MCF 10A (cell line): ENCODE measurements around the gene LIMA1. TPM values are rescaled to one million over a fixed set of nuclear protein-coding genes. Genes with fewer than 3 reads are reported as not detected.

ENCODE experiments used
- BruUV-seq: library from RNA; stranded (reverse); fragments of 400-500 nt; replicated peaks from 2 replicates; lab custom pipeline; 2021; lab: Mats Ljungman, UMichigan
- CTCF ChIA-PET: fragments of 300-600 bp; sonication (Branson Sonifier 250); formaldehyde crosslinking; extraction: SDS; loops from one replicate; lab custom pipeline; 2021; ENCODE audit warnings: antibody characterized with exemption, inconsistent platforms; lab: Yijun Ruan, JAX
- POLR2A ChIA-PET: fragments of 300-600, 350-650 bp; sonication (Branson Sonifier 250); formaldehyde crosslinking; extraction: SDS; loops from one replicate; lab custom pipeline; 2020; ENCODE audit warnings: antibody characterized with exemption, inconsistent platforms; lab: Yijun Ruan, JAX
- DNase-seq: peaks from one replicate; pipeline ENCODE4 v3.0.0-alpha.2; 2018; ENCODE audit not compliant: unreplicated experiment
- H3K27ac Mint-ChIP-seq: one replicate; pipeline ENCODE4 v1.8.0; 2022; ENCODE audit warnings: mild to moderate bottlenecking, low read depth, mixed read lengths; ENCODE audit not compliant: unreplicated experiment
- H3K27me3 Mint-ChIP-seq: one replicate; pipeline ENCODE4 v1.8.0; 2022; ENCODE audit warnings: mixed read lengths; ENCODE audit not compliant: insufficient read depth, unreplicated experiment
- H3K36me3 Mint-ChIP-seq: one replicate; pipeline ENCODE4 v1.8.0; 2022; ENCODE audit warnings: mild to moderate bottlenecking, moderate library complexity, mixed read lengths; ENCODE audit not compliant: insufficient read depth, unreplicated experiment
- H3K4me1 Mint-ChIP-seq: one replicate; pipeline ENCODE4 v1.8.0; 2022; ENCODE audit warnings: mixed read lengths; ENCODE audit not compliant: insufficient read depth, unreplicated experiment
- H3K4me3 Mint-ChIP-seq: one replicate; pipeline ENCODE4 v1.8.0; 2022; ENCODE audit warnings: mild to moderate bottlenecking, moderate library complexity, mixed read lengths; ENCODE audit not compliant: unreplicated experiment
- H3K9me3 Mint-ChIP-seq: one replicate; pipeline ENCODE4 v1.8.0; 2022; ENCODE audit warnings: mixed read lengths; ENCODE audit not compliant: unreplicated experiment
- intact Hi-C: fragments of 100-400 bp; cut with micrococcal nuclease; formaldehyde crosslinking; loops from 2 replicates; pipeline ENCODE4 v1.14.1; 2022
- total RNA-seq: library from RNA; stranded (reverse); gene quantifications from 2 replicates; pipeline ENCODE4 v1.2.3, GENCODE V29; 2022
- TF ChIP-seq, protein P1 (sequence below): fragments of 200-600 bp; IDR thresholded peaks from one replicate; pipeline ENCODE4 v1.8.0; 2022; ENCODE audit warnings: antibody characterized with exemption, mild to moderate bottlenecking; ENCODE audit not compliant: unreplicated experiment

LIMA1 gene
- total RNA-seq, 1 experiment from 2014 or later, result 86.0 TPM

GRCh38 chr12:50232206-50232605, 51.1 kb downstream of the LIMA1 start:
- ChIA-PET POLR2A (interaction anchor here (0.6 to 2.3 kb wide), 3 partner anchors 8 to 52 kb away, joined by 3 to 12 read pairs (median 5); no protein-coding TSS in a partner anchor), CTCF (interaction anchor here (0.6 to 0.8 kb wide), 2 partner anchors 8 to 123 kb away, joined by 3 read pairs; no protein-coding TSS in a partner anchor)
- BruUV-seq, result no TSS peak
- peaks cover 5% of the 10 kb centered on the region for H3K4me1 Mint-ChIP-seq
- H3K36me3 Mint-ChIP-seq, result no peaks in the 10 kb centered on the region
- H3K4me3 Mint-ChIP-seq, result no peak overlapping the region
- intact Hi-C loops, result no loop called here
- no peaks in the 10 kb centered on the region for H3K27me3 Mint-ChIP-seq
- H3K27ac Mint-ChIP-seq, result no peak overlapping the region
- TF ChIP-seq, protein P1, sequence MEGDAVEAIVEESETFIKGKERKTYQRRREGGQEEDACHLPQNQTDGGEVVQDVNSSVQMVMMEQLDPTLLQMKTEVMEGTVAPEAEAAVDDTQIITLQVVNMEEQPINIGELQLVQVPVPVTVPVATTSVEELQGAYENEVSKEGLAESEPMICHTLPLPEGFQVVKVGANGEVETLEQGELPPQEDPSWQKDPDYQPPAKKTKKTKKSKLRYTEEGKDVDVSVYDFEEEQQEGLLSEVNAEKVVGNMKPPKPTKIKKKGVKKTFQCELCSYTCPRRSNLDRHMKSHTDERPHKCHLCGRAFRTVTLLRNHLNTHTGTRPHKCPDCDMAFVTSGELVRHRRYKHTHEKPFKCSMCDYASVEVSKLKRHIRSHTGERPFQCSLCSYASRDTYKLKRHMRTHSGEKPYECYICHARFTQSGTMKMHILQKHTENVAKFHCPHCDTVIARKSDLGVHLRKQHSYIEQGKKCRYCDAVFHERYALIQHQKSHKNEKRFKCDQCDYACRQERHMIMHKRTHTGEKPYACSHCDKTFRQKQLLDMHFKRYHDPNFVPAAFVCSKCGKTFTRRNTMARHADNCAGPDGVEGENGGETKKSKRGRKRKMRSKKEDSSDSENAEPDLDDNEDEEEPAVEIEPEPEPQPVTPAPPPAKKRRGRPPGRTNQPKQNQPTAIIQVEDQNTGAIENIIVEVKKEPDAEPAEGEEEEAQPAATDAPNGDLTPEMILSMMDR, result no peak
- H3K9me3 Mint-ChIP-seq, result no peaks in the 10 kb centered on the region
- DNase-seq, result no peak

- TF ChIP-seq, protein P1, result no peak
- intact Hi-C loops, result no loop called here
- H3K27me3 Mint-ChIP-seq, result no peaks in the 10 kb centered on the region
- H3K27ac Mint-ChIP-seq, result no peak overlapping the region
- no peaks in the 10 kb centered on the region for H3K9me3 Mint-ChIP-seq
- no peak overlapping the region for H3K4me3 Mint-ChIP-seq
- ChIA-PET POLR2A (interaction anchor here (0.6 to 1.0 kb wide), 4 partner anchors 9 to 59 kb away, joined by 3 read pairs; partner anchors contain the start of gene LIMA1), CTCF (no interaction called here)
- BruUV-seq, result no TSS peak
- no peaks in the 10 kb centered on the region for H3K36me3 Mint-ChIP-seq
- DNase-seq, result no peak
- peaks cover 5% of the 10 kb centered on the region for H3K4me1 Mint-ChIP-seq
These were observed 52.0 kb downstream of the LIMA1 start for GRCh38 chr12:50231346-50231745.

- no peaks in the 10 kb centered on the region for H3K9me3 Mint-ChIP-seq
- H3K4me3 Mint-ChIP-seq, result no peak overlapping the region
- no peak for DNase-seq
- no peak overlapping the region for H3K27ac Mint-ChIP-seq
- CTCF ChIA-PET, result interaction anchor here (0.7 kb wide), 1 partner anchor 209 kb away, joined by 3 read pairs; no protein-coding TSS in a partner anchor
- no peaks in the 10 kb centered on the region for H3K27me3 Mint-ChIP-seq
- TF ChIP-seq, protein P1, result no peak
- intact Hi-C loops, result no loop called here
- H3K36me3 Mint-ChIP-seq, result no peaks in the 10 kb centered on the region
- H3K4me1 Mint-ChIP-seq, result peaks cover 5% of the 10 kb centered on the region
- BruUV-seq, result no TSS peak
- POLR2A ChIA-PET, result no interaction called here
These were observed 53.1 kb downstream of the LIMA1 start for GRCh38 chr12:50230217-50230616.

GRCh38 chr12:50224026-50224692, 59.2 kb downstream of the LIMA1 start:
- ChIA-PET CTCF (interaction anchor here (0.6 to 1.1 kb wide), 6 partner anchors 8 to 1938 kb away, joined by 3 to 4 read pairs (median 3); no protein-coding TSS in a partner anchor), POLR2A (interaction anchor here (0.6 to 4.6 kb wide), 15 partner anchors 8 to 208 kb away, joined by 3 to 73 read pairs (median 3); partner anchors contain the start of genes CERS5 and LIMA1)
- peak; percentile 90 for DNase-seq
- TF ChIP-seq, protein P1, result no peak
- Mint-ChIP-seq H3K4me3 (no peak overlapping the region), H3K9me3 (no peaks in the 10 kb centered on the region), H3K27me3 (no peaks in the 10 kb centered on the region), H3K4me1 (peaks cover 11% of the 10 kb centered on the region), H3K27ac (peak overlapping the region; percentile 67), H3K36me3 (no peaks in the 10 kb centered on the region)
- no TSS peak for BruUV-seq
- intact Hi-C loops, result no loop called here
